NCI-H510A (cell line): ENCODE measurements around the gene CASP10.
"Not testable (repeated sequence)": the region's sequence is repeated elsewhere in the genome, so short reads cannot be mapped to it uniquely, and the experiment has no call there.

ENCODE experiments used
- DNase-seq: peaks from one replicate; lab custom pipeline; 2025; lab: John Stamatoyannopoulos, UW

The CASP10 gene, protein sequence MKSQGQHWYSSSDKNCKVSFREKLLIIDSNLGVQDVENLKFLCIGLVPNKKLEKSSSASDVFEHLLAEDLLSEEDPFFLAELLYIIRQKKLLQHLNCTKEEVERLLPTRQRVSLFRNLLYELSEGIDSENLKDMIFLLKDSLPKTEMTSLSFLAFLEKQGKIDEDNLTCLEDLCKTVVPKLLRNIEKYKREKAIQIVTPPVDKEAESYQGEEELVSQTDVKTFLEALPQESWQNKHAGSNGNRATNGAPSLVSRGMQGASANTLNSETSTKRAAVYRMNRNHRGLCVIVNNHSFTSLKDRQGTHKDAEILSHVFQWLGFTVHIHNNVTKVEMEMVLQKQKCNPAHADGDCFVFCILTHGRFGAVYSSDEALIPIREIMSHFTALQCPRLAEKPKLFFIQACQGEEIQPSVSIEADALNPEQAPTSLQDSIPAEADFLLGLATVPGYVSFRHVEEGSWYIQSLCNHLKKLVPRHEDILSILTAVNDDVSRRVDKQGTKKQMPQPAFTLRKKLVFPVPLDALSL

DNA sequence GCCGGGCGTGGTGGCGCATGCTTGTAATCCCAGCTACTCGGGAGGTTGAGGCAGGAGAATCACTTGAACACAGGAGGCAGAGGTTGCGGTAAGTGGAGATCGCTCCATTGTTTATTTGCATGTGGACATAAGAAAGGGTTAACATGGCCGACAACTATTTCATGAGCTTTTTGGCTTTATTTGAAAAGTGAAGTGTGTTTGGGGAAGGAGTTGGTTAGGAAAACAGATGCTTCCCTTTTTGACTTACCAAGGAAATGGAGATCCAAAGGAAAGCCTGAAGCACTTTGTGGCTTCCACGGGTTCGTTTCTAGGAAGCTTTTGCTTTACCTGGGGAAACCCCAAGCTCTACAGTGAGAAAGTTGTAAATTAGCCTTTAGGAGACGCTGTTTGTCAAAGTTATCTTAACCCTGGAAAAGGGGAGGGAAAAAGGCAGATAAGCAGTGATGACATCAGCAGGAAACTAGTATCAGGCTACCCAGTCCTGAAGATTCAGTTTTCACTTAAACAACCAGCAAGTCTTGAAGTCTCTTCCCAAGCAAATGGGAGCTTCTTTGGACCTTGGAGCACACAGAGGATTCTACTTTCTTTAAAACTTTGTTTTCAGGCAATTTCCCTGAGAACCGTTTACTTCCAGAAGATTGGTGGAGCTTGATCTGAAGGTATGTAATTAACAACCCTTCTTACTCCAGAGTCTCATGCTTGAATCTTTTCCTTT is at the start of gene CASP10:
Gene CASP10 (plus strand): TSS at position 492 of the 715 bp plus-strand sequence. CDS start 2,637 bp downstream, outside the sequence.
- DNase-seq = no peak

DNA sequence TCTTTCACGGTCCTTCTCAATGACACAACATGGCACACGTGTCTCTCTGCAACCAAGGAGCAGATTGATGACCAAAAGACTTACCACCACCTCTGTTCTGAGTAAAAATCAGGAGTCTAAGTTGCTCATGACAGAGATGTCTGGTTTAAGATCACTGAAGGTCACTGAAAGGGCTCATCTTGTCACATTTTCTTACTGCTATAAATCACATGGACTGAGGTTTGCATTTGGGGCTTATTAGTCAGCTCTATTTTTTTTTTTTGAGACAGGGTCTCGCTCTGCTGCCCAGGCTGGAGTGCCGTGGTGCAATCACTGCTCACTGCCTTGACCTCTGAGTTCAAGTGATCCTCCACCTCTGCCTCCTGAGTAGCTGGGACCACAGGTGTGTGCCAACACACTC is 47.6 kb upstream of the CASP10 start:
- DNase-seq = no peak

GRCh38 chr2:201136889-201137321 is 46.0 kb upstream of the CASP10 start:
- no peak for DNase-seq

- no peak for DNase-seq
Observed at GRCh38 chr2:201137505-201138400, 45.2 kb upstream of the CASP10 start.

- DNase-seq = no peak
Observed at GRCh38 chr2:201138401-201138970, 44.5 kb upstream of the CASP10 start.

GRCh38 chr2:201138986-201139781 is 43.8 kb upstream of the CASP10 start:
- not testable (repeated sequence) for DNase-seq

DNA sequence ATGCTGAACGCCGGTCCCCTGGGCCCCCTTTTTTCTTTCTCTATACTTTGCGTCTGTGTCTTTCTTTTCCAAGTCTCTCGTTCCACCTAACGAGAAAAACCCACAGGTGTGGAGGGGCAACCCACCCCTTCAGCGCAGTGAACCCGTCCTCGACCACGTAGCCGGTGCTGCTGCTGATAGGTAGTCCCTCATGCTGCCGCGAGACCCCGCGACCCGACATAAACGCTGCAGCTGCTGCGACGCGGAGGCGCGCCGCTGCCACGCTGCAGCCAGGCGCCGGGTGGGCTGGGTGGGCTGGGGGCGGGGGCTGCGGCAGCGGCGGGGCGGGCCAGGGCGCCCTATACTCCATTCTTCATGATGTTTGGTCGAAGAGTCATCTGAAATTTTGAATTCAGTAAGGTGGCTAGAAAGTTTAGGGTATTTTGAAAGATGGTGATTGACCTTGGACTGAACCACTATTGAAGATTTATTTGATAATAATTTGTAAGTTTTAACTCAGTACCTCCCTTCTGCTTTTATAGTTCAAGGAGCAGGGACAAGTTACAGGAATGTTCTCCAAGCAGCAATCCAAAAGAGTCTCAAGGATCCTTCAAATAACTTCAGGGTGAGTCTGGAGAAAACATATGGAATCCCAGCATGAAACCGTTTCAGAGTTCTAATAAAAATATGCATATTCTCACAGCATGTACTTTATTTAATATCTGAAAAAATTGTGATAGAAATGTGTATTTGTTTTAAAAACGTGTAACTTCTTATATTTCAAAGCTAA is 42.9 kb upstream of the CASP10 start:
- no peak for DNase-seq

- no peak for DNase-seq
Observed at GRCh38 chr2:201144101-201145051, 38.6 kb upstream of the CASP10 start.

GRCh38 chr2:201148434-201148990 is 34.4 kb upstream of the CASP10 start:
- no peak for DNase-seq

GRCh38 chr2:201149064-201149820 is 33.7 kb upstream of the CASP10 start:
- no peak for DNase-seq

DNA sequence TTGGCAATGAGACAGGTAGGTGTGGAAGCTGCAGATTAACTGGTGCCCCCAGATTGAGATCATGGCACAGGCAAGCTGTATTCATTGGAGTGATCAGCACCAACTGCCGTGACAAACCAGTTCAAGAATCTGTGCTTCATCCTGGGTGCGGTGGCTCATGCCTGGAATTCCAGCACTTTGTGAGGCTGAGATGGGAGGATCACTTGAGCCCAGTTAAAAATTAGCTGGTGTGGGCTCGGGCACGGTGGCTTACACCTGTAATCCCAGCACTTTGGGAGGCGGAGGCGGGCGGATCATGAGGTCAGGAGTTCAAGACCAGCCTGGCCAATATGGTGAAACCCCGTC is 33.1 kb upstream of the CASP10 start:
- not testable (repeated sequence) for DNase-seq

GRCh38 chr2:201150454-201151020 is 32.4 kb upstream of the CASP10 start:
- no peak for DNase-seq

- no peak for DNase-seq
Observed at GRCh38 chr2:201151127-201151981, 31.6 kb upstream of the CASP10 start.

DNA sequence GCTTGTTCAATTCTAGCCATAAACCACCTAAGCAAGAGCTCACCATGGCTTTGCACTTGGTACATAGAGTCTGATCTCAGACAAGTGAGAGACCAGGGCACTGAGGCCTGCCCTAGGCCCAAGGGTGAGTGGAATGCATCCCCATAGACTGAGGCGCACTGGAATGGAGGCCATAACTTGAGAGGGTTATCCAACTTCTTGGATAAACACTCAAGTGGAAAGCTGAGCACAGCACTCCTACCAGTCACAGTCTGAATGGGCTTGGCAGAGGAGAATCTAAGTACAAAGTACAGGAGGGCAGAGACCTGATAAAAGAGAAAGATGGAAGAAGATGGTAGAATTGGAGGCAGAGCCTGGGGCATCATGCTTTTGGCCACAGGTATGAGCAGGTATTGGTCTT is 30.4 kb upstream of the CASP10 start:
- no peak for DNase-seq

DNA sequence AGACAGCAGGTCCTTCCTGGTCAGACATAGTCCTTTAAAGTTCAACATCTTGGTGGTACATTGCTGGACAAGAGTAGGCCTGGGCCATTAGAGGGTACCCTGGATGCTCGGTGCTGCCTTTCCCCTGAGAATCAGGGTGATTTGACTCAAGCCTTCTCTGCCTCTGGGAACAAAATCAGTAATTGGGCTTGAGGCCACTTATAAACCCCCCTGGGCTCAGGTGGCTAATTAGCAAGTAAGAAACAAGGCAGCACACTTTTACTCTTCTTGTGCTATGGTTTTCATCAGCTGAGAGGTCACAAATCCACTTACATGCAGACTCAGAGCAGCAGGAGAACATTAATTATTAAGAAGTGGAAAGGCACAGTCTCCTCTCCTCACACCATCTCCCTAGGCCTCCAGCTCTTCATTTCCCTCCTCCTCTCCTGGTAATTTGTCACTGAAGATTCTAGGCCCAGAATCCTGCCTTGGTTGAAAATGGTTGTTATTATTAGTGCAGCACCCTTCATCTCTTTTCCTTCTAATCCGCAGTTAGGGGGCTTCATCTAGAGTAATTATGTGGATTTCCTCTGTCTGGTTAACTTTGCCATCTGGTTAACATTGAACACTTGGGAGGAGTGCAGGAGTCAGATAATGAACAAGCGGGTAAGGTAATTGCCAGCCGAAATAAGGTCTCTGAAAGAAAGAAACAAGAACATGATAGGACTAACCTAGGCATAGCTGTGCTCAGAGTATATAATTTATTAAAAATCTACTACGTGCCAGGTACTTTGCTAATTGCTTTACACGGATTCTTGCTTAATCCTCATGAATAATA is 29.7 kb upstream of the CASP10 start:
- DNase-seq = no peak
